ENCODE data around the gene FOSL2.

Gene FOSL2

DNA sequence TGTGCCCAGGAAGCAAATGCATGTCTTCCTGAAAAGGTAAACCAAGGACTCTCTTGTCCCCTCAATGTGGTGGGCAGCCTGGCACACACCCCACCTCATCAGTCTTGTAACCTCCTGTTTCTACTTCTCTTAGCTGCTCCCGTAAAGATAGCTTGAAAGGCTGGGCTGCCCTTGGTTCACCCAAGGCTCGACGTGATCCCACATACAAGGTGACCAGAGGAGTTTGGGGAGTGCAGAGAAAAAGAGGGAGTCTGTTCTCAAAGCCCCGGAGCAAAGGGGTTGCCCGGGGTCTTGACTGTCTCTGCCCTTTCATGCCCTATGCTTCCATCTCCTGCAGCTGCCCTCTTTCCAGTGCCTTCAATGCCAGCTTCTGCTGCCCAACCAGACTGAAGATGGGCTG lies 18.3 kb upstream of the FOSL2 start:
- DNase-seq (ENCODE audit: low read depth) = no peak

- no peak for DNase-seq (ENCODE audit: low read depth)
These were observed 17.4 kb upstream of the FOSL2 start for GRCh38 chr2:28375236-28375635.

- DNase-seq (ENCODE audit: low read depth) = no peak
These were observed 16.7 kb upstream of the FOSL2 start for GRCh38 chr2:28375742-28376631.

DNA sequence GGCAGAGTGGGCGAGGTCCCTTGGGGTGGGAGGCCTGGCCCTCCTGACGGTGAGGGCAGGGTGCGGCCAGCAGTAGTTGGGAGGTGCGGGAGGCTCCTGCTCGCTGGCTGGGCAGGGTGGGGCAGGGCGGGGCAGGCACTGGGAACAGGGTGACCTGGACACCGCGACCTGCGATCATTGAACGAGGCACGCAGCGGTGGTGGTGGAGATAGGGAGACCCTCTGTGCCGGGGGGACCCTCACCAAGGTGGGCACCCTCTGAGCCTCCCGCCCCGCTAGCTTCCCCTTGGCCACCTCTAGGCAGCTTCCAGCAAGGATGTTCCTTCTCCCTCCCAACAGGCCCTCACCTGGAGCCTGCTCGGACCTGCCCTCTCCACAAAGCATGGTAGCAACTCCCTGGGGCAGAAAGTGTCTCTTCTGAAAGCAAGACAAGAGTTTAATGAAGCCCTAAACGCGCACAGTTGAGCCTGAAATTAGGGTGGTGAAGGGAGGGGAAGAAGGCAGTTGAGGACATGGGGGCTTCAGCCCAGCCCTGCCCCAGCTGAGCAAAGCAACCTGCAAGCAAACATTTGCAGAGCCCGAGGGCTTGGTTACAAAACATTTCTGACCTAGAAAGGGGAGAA lies 15.4 kb upstream of the FOSL2 start:
- DNase-seq (ENCODE audit: low read depth) = no peak

- DNase-seq (ENCODE audit: low read depth) = no peak
These were observed 14.5 kb upstream of the FOSL2 start for GRCh38 chr2:28377984-28378678.

DNA sequence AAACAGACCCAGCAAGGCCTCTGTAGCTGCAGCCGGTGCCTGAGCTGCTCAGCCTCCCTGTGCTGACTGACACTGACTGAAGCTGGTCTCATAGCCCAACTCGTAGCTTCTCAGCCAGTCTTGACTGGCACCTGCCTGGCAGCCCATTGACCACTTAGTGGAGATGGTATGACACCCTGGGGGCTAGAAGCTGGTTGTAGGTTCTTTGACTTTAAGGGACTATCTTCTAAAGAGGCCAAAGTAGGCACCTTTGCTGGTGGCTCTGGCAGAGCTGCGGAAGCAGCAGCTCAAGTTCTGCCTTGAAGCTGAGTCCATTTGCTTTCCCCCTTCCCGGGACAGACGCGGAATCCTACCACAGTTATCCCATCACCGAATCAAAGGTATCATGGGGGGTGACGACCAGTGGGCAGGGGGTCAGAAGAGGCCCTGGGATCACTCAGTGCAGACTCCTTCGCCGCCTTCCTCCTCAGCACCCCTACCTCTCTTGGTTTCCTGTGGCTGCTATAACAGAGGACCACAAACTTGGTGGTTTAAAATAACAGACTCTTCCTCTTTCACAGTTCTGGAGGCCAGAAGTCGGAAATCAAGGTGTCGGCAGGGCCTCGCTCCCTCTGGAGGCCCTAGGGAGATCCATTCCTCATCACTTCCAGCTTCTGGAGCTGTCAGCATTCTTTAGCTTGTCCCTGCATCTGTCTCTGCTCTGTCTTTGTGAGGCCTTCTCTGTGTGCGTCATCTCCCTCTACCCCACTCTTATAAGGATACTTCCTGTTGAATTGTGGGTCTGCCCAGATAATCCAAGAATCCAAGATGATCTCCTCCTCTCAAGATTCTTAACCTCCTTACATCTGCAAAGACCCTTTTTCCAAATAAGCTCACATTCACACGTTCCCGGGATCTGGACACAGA lies 13.7 kb upstream of the FOSL2 start:
- DNase-seq (ENCODE audit: low read depth) = no peak

- DNase-seq (ENCODE audit: low read depth) = no peak
These were observed 12.4 kb upstream of the FOSL2 start for GRCh38 chr2:28380219-28380618.

DNA sequence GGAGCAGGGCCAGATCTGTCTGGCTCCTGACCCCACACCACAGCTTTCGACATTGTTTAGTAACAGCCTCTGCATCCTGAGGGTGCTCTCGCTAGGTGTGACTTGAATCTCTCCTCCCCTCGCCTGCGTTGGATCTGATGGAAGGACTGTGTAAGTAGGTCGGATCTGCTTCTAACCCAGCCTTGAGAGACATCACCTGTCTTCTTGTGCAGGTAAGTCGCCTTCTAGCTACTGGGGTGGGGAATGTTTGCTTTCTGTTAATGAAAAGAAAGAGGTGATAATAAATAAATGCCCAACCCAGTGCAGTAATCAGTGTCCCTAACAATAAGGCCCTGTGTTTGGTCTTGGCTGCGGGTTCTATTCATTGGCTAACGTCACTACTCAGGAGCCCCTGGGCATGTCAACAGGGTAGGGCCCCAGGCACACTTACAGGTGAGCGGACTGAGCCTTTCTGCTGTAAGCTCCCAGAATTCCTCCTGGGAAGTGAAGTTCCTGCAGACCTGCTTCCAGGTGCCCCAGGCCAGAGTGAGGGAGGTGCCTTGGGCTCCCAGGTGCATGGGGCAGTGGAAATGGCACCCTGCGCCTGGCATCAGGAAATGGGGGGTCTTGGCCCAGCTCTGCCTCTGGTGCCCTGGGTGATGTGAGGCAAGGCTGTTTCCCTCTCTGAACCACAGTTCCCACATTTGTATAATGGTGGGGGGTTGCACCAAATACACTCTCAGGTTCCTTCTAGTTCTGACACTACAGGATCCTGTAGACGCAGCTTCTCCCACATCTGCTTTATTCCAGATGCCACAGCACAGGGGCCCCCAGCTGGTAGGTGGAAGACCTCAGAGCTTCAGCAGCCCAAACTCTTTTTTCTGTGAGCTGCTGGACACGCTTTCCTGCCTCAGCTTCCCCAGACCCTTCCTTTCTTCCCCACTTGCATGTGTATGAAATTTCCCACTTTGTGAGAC lies 11.2 kb upstream of the FOSL2 start:
- DNase-seq (ENCODE audit: low read depth) = no peak

GRCh38 chr2:28382755-28383154 lies 9.9 kb upstream of the FOSL2 start:
- DNase-seq (ENCODE audit: low read depth) = no peak

- DNase-seq (ENCODE audit: low read depth) = no peak
These were observed 5.3 kb upstream of the FOSL2 start for GRCh38 chr2:28387082-28387960.

DNA sequence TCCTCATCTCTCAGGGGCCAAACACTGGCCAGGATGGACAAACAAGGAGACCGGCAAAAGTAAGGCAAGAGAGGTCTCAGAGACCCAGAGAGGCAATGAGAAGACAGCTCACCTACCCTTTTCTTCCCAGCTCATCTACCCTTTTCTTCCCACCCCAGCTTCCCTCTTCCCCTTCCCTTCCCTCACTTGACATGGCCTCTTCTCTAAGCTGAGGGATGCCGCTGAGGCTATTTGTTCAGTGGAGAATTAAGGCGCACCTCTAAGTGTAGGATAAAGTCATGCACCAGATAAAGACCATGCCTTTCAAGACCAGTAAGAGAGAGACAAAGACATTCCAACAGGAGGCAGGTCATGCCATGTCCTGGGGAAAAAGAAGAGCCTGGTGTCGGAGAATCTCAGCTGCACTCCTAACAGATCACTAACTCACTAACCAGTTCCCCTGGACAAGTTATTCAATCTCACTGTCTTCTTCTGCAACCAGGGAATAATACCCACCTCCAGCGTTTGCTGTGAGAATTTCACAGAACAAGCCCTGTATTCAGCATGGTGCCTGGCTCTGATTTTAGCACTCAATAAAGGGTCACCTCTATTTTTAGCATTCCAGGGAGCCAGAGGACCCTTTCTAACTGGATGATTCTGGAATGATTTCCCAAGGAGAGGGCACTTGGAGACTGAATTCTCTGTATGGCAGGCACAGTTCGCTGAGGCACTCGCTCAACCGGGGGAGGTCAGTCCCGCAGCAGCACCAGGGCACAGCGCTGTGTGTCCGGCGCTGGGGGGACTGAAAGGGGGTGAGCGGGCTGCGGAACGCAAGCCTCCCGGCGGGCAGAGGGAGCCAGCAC lies 3.0 kb upstream of the FOSL2 start:
- no peak for DNase-seq (ENCODE audit: low read depth)

- DNase-seq (ENCODE audit: low read depth) = peak; percentile 93
These were observed 2.4 kb upstream of the FOSL2 start for GRCh38 chr2:28390241-28390745.

- no peak for DNase-seq (ENCODE audit: low read depth)
These were observed 1.7 kb upstream of the FOSL2 start for GRCh38 chr2:28390746-28391563.

GRCh38 chr2:28391564-28392296 lies 928 bp upstream of the FOSL2 start:
- DNase-seq (ENCODE audit: low read depth) = peak; percentile 80

GRCh38 chr2:28393114-28393836 lies 617 bp downstream of the FOSL2 start:
- DNase-seq (ENCODE audit: low read depth) = peak; percentile 61

- DNase-seq (ENCODE audit: low read depth) = no peak
These were observed 1.7 kb downstream of the FOSL2 start for GRCh38 chr2:28394331-28394877.
